ENCODE results near the gene PEAK1. TPM values are rescaled to one million over a fixed set of nuclear protein-coding genes. Genes with fewer than 3 reads are reported as not detected.

The PEAK1 gene
- total and polyA plus RNA-seq, 4 donors, result 8.6 to 147 (median 40.2) TPM

DNA sequence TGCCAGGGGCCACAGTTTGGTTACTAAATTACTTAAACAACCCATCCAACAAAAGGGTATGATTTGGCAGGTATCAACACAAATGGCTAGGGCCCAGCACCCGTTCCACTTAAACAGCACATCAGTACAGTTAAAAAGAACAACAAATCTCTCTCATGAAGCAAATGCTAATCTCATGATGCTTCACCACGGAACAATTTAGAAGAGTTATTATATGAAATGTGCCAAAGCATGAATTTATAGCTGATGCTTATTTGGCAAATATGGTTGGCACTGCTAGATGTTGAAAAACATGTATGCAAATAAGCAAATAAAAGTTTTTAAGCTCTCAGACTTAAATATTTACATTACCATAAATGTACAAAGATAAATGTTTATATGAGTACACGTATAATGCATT, 2.3 kb downstream of the PEAK1 start:
- Histone ChIP-seq H3K36me3 (ENCODE audit: control insufficient read depth in 4 of 4, insufficient read depth in 4 of 4, low read length in 4 of 4) (no peaks in the 10 kb centered on the region), H3K9ac (ENCODE audit: insufficient read depth in 1 of 2, low read length in 2 of 2) (peak overlapping the region in 1 of 2 donors; percentile 68), H3K4me3 (no peak overlapping the region), H3K27me3 (ENCODE audit: control insufficient read depth in 3 of 3, insufficient read depth in 3 of 3, low read length in 2 of 3) (no peaks in the 10 kb centered on the region), H3K9me3 (ENCODE audit: control insufficient read depth in 4 of 4, insufficient read depth in 3 of 4, low read length in 3 of 4) (no peaks in the 10 kb centered on the region), H3K27ac (ENCODE audit: low read depth in 1 of 2, low read length in 1 of 2) (no peak overlapping the region), H3K4me1 (ENCODE audit: control insufficient read depth in 5 of 5, insufficient read depth in 5 of 5, low read length in 5 of 5) (peaks cover 4 to 50% (median 22%) of the 10 kb centered on the region in 5 donors)
- 57 to 77% methylated on average over 3 of the region's 3 CpGs for WGBS, 2 donors
- ATAC-seq (ENCODE audit: insufficient read depth, low FRiP score) (no peak), DNase-seq (peak; percentile 30 to 62 (median 54))
- TF ChIP-seq, protein P1, sequence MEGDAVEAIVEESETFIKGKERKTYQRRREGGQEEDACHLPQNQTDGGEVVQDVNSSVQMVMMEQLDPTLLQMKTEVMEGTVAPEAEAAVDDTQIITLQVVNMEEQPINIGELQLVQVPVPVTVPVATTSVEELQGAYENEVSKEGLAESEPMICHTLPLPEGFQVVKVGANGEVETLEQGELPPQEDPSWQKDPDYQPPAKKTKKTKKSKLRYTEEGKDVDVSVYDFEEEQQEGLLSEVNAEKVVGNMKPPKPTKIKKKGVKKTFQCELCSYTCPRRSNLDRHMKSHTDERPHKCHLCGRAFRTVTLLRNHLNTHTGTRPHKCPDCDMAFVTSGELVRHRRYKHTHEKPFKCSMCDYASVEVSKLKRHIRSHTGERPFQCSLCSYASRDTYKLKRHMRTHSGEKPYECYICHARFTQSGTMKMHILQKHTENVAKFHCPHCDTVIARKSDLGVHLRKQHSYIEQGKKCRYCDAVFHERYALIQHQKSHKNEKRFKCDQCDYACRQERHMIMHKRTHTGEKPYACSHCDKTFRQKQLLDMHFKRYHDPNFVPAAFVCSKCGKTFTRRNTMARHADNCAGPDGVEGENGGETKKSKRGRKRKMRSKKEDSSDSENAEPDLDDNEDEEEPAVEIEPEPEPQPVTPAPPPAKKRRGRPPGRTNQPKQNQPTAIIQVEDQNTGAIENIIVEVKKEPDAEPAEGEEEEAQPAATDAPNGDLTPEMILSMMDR (IDR thresholded peaks at IDR 0.05; ENCODE audit: control extremely low read depth, extremely low read depth), result no peak

DNA sequence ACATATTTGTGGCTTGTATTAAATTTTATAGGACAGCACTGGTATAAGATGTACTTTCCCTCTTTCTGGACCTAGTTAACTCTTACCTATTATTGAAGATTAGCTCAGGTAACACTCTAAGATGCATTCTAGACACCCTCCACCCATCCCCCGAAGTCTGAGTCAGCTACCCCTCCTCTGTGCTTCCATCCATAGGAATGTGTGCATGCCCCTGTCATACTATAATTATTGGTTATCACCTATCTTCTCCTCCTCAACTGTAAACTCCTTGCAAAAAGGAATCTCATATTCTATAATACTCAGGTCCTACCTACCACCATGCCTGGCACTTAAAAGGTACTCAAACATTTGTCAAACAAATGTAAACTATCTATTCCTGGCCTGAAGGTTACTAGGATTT, 3.0 kb downstream of the PEAK1 start:
- H3K27me3 ChIP-seq (ENCODE audit: control insufficient read depth in 3 of 3, insufficient read depth in 3 of 3, low read length in 2 of 3), result no peaks in the 10 kb centered on the region
- DNase-seq (no peak), ATAC-seq (ENCODE audit: insufficient read depth, low FRiP score) (no peak)
- H3K27ac ChIP-seq (ENCODE audit: low read depth in 1 of 2, low read length in 1 of 2), result no peak overlapping the region
- H3K4me3 ChIP-seq, result no peak overlapping the region
- 0 to 96% methylated on average over 1 of the region's 1 CpG for WGBS, 2 donors
- peaks cover 4 to 48% (median 21%) of the 10 kb centered on the region in 5 donors for H3K4me1 ChIP-seq (ENCODE audit: control insufficient read depth in 5 of 5, insufficient read depth in 5 of 5, low read length in 5 of 5)
- TF ChIP-seq, protein P1 (IDR thresholded peaks at IDR 0.05; ENCODE audit: control extremely low read depth, extremely low read depth), result no peak
- no peaks in the 10 kb centered on the region for H3K36me3 ChIP-seq (ENCODE audit: control insufficient read depth in 4 of 4, insufficient read depth in 4 of 4, low read length in 4 of 4)
- H3K9me3 ChIP-seq (ENCODE audit: control insufficient read depth in 4 of 4, insufficient read depth in 3 of 4, low read length in 3 of 4), result no peaks in the 10 kb centered on the region
- no peak overlapping the region for H3K9ac ChIP-seq (ENCODE audit: insufficient read depth in 1 of 2, low read length in 2 of 2)

DNA sequence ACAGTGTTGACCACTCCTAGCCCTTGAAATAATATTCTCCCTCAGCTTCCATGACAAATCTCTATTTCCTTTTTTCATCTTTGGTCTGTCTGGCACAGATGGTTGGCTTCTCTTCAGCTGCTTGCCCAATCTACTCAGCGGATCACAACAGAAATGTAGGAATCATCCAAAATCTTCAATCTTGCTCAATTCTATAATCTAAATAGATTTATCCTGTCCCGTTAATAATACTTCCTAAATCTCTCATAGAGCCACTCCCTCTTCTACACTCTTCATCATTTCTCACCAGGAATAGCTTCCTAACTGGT, 3.8 kb downstream of the PEAK1 start:
- H3K36me3 ChIP-seq (ENCODE audit: control insufficient read depth in 4 of 4, insufficient read depth in 4 of 4, low read length in 4 of 4), result no peaks in the 10 kb centered on the region
- ATAC-seq (ENCODE audit: insufficient read depth, low FRiP score) (no peak), DNase-seq (peak in 1 of 3 donors; percentile 57)
- no peaks in the 10 kb centered on the region for H3K9me3 ChIP-seq (ENCODE audit: control insufficient read depth in 4 of 4, insufficient read depth in 3 of 4, low read length in 3 of 4)
- no peak overlapping the region for H3K9ac ChIP-seq (ENCODE audit: insufficient read depth in 1 of 2, low read length in 2 of 2)
- WGBS, 2 donors, result 19 to 32% methylated on average over 2 of the region's 2 CpGs
- TF ChIP-seq, protein P1 (IDR thresholded peaks at IDR 0.05; ENCODE audit: control extremely low read depth, extremely low read depth), result no peak
- H3K27ac ChIP-seq (ENCODE audit: low read depth in 1 of 2, low read length in 1 of 2), result no peak overlapping the region
- H3K27me3 ChIP-seq (ENCODE audit: control insufficient read depth in 3 of 3, insufficient read depth in 3 of 3, low read length in 2 of 3), result no peaks in the 10 kb centered on the region
- no peak overlapping the region for H3K4me3 ChIP-seq
- peaks cover 7 to 39% (median 20%) of the 10 kb centered on the region in 5 donors for H3K4me1 ChIP-seq (ENCODE audit: control insufficient read depth in 5 of 5, insufficient read depth in 5 of 5, low read length in 5 of 5)

DNA sequence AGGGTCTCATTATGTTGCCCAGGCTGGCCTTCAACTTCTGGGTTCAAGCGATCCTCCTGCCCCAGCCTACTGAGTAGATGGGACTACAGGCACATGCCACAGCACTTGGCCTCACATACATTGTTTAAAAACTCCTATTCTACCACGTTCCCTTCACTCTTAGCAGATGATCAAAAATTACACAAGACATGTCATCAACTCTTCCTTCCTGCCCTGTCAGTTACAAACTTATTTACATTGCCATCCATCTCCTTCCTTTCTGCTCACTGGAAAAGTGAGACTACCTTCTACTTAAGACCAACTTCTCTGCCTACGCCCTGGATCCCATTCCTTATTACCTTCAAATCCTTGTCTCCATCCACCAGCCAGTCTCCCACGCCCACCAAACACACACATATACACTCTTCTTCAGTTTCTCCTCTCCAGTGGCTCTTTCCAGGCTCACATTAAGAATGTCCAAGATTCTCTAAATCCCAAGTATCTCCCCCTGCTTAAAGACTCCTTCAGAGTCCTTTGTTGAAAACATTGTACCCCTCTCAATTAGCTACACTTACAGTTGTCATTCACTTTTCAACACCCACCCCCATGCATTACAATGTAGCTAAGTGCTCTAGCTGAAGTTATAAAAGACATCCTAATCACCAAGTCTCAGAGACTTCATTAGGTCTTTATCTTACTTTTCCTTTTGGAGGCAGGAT, 4.3 kb downstream of the PEAK1 start:
- DNase-seq (no peak), ATAC-seq (ENCODE audit: insufficient read depth, low FRiP score) (no peak)
- no peaks in the 10 kb centered on the region for H3K27me3 ChIP-seq (ENCODE audit: control insufficient read depth in 3 of 3, insufficient read depth in 3 of 3, low read length in 2 of 3)
- WGBS, 2 donors, result 52 to 72% methylated on average over 4 of the region's 4 CpGs
- H3K27ac ChIP-seq (ENCODE audit: low read depth in 1 of 2, low read length in 1 of 2), result no peak overlapping the region
- H3K9me3 ChIP-seq (ENCODE audit: control insufficient read depth in 4 of 4, insufficient read depth in 3 of 4, low read length in 3 of 4), result no peaks in the 10 kb centered on the region
- TF ChIP-seq, protein P1 (IDR thresholded peaks at IDR 0.05; ENCODE audit: control extremely low read depth, extremely low read depth), result no peak
- H3K4me1 ChIP-seq (ENCODE audit: control insufficient read depth in 5 of 5, insufficient read depth in 5 of 5, low read length in 5 of 5), result peaks cover 5 to 39% (median 20%) of the 10 kb centered on the region in 5 donors
- H3K4me3 ChIP-seq, result no peak overlapping the region
- no peak overlapping the region for H3K9ac ChIP-seq (ENCODE audit: insufficient read depth in 1 of 2, low read length in 2 of 2)
- no peaks in the 10 kb centered on the region for H3K36me3 ChIP-seq (ENCODE audit: control insufficient read depth in 4 of 4, insufficient read depth in 4 of 4, low read length in 4 of 4)

All from lung (tissue), 12 donors.